Posterior vena cava (tissue), 2 donors: ENCODE measurements around the gene SLC35G3. TPM values are rescaled to one million over a fixed set of nuclear protein-coding genes. Genes with fewer than 3 reads are reported as not detected.
"Not testable (repeated sequence)": the region's sequence is repeated elsewhere in the genome, so short reads cannot be mapped to it uniquely, and the experiment has no call there.

ENCODE experiments used
- DNase-seq: peaks from one replicate; pipeline ENCODE4 v3.0.0-alpha.2; 2020; ENCODE audit warnings: low spot score
- intact Hi-C, 2 donors: fragments of 100-400 bp; cut with DNase I; formaldehyde crosslinking; loops; one replicate each; pipeline versions ENCODE4 v1.14.1 to v1.14.2; 2022 to 2023
- total RNA-seq, 2 donors: library from RNA; stranded (reverse); fragmentation: NEBNext Ultra II Directional; extraction: Animal tissue kit (Norgen Biotek cat#: 25700); gene quantifications; one replicate each; pipeline ENCODE4 v1.2.1, GENCODE V29; 2021
- donor health status: DM: yes; HTN: yes; CAD: no.
- donor health status: DM: yes; HTN: yes; CAD: no.

SLC35G3 gene
- total RNA-seq, 2 donors from 2014 or later: not detected

DNA sequence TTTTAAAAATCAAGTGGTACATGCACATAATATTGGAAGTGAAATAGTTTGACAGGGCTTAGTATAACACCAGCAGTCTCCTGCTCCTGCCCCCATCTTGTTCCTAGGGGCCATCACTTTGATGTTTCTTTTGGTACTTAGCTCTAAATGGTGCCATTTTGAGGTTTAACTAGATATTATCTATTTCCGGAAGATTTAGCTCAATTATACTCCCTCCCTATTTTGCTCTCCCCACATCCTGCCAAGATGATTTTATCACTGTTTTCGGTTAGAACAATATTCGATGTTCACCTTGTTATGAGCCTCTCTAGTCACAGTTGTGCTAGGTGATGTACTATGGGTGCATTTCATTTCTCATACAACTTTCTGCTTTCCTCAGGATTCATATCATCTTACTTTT is 20.0 kb upstream of the SLC35G3 start:
- DNase-seq: no peak
- intact Hi-C loops: no loop called here

DNA sequence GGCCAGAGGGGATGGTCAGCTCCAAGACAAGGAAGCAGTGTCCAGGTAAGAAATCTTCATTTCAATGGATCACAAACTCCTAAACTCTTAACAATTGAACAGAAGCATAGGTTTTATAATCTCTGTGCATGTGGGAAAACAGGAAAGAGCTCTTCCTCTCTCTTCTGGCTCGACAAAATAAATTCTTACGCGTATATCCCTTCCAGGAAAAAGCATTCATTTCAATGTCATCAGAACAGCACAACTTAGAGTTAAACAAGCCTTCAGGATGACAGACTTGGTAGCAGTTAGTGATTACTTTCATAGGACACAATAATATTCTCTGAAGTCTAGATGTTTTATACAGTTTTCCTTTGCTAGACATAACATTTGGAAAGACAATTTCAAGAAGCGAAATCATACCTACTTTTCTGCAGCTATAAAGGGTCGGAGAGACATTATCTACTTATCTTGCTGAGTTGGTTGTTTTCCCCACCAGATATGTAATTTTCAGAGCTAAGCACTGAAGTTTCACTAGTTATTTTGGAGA is 19.3 kb upstream of the SLC35G3 start:
- intact Hi-C loops: no loop called here
- DNase-seq: no peak

DNA sequence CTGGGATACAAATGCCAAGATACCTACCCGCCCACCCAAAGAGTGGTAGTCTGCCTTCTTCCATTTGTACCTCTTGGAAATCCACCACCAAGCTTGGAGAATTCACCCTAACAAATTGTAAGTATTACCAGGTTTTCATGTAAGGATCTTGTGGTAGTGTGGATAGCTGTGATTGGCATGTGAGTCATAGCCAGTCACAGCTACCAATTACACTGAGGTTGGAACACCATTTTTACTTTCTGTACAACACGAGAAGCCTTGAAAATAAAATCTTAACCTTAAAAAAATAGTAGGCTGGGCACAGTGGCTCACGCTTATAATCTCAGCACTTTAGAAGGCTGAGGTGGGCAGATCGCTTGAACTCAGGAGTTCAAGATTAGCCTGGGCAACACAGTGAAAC is 18.5 kb upstream of the SLC35G3 start:
- DNase-seq: no peak
- intact Hi-C loops: no loop called here

DNA sequence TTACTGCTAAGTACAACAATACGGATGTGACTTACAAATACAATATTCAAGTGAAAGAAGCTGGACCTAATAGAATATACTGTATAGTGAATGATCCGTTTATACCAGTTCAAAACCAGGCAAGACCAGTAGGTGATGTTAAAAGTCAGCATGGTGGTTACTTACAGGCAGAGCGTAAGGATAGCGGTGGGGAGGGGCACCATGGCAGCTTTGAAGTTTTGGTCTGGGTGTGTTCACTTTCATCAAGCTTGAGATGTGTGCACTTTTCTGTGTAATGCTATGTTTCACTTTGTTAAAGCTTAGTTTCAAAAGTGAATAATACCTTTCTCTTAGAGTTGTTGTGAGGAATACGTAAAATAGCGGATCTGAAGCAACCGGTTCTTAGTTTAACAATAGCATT is 16.5 kb upstream of the SLC35G3 start:
- intact Hi-C loops: no loop called here
- no peak for DNase-seq

DNA sequence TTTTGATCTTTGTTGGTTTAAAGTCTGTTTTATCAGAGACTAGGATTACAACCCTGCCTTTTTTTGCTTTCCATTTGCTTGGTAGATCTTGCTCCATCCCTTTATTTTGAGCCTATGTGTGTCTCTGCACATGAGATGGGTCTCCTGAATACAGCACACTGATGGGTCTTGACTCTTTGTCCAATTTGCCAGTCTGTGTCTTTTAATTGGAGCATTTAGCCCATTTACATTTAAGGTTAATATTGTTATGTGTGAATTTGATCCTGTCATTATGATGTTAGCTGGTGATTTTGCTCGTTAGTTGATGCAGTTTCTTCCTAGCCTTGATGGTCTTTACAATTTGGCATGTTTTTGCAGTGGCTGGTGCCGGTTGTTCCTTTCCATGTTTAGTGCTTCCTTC is 8.4 kb upstream of the SLC35G3 start:
- not testable (repeated sequence) for DNase-seq

DNA sequence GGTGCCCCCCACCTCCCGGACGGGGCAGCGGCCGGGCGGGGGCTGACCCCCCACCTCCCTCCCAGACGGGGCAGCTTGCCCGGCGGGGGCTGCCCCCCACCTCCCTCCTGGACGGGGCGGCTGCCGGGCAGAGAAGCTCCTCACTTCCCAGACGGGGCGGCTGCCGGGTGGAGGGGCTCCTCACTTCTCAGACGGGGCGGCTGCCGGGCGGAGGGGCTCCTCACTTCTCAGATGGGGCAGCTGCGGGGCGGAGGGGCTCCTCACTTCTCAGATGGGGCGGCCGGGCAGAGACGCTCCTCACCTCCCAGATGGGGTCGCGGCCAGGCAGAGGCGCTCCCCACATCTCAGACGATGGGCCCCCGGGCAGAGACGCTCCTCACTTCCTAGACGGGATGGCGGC is 869 bp upstream of the SLC35G3 start:
- intact Hi-C loops, DNase-seq: not testable (repeated sequence)

More for the DNA sequence above, 8.4 kb upstream of the SLC35G3 start:
- intact Hi-C loops: not testable (repeated sequence)

DNA sequence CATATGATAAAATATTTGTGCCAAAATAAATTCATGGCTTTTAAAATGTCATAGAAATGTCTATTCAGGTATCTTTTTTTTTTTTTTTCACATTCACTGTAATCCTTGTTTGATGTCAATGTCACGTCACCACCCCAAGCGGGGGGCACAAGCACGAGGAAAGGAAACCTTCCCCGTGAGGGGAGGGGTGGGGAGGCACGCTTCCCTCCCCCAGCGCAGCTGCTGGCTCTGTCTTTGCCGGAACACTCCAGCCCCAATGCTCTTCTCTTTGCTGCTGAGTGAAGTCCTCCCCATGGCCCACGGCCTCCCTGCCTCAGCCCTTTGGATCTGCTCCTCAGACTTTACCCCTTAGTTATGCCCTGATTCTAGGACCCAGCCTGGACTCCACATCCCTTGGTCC is 1.5 kb downstream of the SLC35G3 start:
- DNase-seq: no peak
- intact Hi-C loops: no loop called here

DNA sequence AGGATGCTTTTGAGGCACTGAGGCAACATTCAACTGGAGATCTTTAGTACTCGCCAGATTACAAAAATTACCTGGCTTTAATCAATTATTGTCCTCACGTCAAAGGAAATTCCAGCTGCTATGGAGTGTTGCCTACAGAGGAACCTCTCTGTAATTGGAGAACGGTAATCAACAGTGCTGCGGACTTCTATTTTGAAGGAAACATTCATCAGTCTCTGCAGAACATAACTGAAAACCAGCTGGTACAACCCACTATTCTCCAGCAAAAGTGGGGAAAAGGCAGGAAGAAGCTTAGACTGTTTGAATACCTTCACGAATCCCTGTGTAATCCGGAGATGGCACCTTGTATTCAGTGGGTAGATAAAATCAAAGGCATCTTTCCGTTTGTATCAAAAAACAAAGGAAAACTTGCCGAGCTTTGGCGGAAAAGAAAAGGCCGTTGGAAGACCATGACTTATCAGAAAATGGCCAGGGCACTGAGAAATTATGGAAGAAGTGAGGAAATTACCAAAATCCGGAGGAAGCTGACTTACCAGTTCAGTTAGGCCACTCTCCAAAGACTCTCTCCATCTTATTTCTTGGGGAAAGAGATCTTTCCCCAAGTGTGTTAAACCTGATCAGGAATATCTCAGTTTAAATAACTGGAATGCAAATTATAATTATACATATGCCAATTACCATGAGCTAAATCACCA is 3.0 kb downstream of the SLC35G3 start:
- intact Hi-C loops: no loop called here
- DNase-seq: no peak

DNA sequence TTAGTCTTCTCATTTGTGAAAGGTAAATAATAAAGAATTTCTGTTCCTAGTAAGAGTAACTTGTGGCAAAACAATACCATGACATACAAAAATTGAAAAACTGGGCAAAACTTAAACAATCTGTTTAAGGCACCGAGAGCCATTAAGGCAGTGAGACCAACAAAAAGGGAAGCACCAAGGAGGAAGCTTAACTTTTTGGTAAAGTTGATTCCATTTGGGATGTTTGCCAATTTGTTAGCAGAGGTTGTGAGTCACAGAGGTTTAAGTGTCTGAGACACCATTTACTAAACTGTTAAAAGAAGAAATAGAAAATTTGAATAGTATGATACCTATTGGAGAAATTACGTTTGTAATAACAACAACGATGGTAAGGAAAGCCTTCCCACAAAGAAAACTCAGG is 4.9 kb downstream of the SLC35G3 start:
- intact Hi-C loops: no loop called here
- no peak for DNase-seq

DNA sequence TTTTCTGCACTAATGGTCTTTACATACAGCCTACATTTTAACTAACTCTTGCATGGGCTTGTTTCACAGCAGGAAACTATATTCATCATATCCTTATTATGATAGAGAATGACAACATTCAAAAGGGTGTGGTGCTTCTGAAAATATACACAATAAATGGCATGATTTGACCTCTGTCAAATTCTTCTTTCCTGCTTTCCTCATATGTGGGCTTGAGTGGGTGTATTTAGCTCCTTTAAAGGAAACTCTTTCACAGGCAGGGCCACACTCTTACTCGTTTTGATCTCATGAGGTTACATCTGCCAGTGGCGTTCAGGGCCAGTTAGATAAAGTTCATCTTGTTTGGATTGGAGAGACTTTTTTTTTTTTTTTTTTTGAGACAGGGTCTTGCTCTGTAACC is 6.1 kb downstream of the SLC35G3 start:
- DNase-seq: no peak
- intact Hi-C loops: no loop called here

DNA sequence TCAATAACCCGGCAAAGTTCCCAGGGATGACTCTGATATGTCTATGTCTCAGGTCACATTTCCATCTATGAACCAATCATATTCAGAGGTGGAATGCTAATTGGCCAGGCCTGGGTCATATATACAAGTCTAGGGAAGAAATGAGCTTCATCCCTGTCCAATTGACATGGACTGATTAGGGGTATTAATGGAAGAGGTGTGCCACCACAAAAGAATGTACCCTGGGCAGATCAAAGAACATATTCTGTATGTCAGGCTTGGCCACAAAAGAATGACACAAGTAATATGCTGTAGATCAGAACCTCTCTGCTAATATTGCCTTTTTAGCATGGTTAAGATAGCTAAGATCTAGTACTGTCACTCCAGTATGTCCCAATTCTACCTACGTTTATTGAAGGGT is 6.7 kb downstream of the SLC35G3 start:
- intact Hi-C loops: no loop called here
- DNase-seq: no peak

DNA sequence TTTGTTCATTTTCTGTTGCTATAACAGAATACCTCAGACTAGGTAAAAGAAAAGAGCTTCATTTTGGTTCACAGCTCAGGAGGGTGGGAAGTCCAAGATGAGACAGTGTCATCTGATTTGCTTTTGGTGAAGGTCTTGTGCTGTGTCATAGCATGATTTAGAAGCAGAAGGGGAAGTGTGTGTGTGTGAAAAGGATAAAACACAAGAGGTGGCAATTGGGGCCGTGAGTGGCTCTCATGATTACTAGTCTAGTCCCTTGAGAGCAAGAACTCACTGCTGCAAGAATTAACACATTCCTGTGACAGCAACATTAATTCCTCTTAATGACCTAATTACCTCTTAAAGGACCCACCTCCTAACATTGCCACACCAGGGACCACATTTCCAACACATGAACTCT is 8.3 kb downstream of the SLC35G3 start:
- no peak for DNase-seq
- intact Hi-C loops: no loop called here

DNA sequence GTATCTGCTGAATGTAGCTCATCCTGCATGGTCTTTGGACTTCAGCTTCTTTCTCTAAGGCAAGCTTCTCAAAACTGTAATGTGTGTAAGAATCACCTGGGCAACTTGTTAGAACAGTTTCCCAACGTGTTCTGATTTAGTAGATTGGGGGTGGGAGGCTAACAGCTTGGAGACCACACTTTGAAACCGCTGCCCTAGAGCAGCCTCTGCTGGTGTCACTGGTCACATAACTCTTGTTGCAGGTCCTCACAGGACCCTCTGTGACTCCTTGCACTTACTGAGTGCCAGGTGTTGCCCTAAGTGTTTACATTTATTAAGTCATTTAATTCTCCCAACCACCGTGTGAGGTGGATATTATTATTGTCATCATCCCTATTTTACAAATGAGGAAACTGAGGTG is 9.9 kb downstream of the SLC35G3 start:
- intact Hi-C loops: no loop called here
- no peak for DNase-seq

DNA sequence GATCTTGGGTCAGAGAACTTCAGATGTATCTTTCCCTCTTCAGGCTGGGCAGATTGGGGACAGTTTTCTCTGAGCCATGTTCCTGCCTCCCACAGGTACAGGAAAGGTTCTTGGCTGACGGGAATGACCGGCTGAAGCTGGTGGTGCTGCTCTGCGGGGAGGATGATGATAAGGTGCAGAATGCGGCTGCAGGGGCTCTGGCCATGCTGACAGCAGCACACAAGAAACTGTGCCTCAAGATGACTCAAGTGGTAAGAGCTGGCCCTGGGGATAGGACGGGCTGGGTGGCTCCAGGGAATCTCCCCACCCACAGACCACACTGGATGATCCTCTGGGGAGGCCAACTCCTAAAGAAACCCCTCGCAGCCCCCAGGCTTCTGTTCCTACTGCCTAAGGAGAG is 10.9 kb downstream of the SLC35G3 start:
- no peak for DNase-seq
- intact Hi-C loops: no loop called here

DNA sequence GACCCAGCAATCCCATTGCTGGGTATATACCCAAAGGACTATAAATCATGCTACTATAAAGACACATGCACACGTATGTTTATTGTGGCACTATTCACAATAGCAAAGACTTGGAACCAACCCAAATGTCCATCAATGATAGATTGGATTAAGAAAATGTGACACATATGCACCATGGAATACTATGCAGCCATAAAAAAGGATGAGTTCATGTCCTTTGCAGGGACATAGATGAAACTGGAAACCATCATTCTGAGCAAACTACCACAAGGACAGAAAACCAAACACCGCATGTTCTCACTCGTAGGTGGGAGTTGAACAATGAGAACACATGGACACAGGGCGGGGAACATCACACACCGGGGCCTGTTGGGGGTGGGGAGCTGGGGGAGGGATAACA is 14.8 kb downstream of the SLC35G3 start:
- intact Hi-C loops: loop anchor here in 1 of 2 donors (10.0 kb wide), 1 partner anchor 355 kb away; the partner anchor contains the start of gene SLFN12L
- not testable (repeated sequence) for DNase-seq

DNA sequence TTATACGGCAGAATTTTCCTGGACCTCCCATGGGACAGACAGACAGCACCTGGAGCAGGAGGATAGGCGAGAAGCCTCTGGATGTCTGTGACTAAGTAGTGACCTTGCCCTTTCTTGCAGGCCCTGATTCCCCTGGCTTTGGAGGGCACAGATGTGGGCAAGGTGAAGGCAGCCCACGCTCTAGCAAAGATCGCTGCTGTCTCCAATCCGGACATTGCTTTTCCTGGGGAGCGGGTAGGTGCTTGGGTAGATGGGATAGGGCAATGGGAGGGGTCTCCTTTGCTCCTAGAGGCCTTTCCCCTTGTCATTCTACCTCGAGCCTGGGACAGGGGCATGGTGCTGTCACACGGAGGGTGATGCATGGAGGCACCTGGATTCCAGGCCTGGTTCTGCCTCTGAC is 17.3 kb downstream of the SLC35G3 start:
- intact Hi-C loops: loop anchor here in 1 of 2 donors (10.0 kb wide), 1 partner anchor 358 kb away; the partner anchor contains the start of gene SLFN12L
- DNase-seq: no peak

DNA sequence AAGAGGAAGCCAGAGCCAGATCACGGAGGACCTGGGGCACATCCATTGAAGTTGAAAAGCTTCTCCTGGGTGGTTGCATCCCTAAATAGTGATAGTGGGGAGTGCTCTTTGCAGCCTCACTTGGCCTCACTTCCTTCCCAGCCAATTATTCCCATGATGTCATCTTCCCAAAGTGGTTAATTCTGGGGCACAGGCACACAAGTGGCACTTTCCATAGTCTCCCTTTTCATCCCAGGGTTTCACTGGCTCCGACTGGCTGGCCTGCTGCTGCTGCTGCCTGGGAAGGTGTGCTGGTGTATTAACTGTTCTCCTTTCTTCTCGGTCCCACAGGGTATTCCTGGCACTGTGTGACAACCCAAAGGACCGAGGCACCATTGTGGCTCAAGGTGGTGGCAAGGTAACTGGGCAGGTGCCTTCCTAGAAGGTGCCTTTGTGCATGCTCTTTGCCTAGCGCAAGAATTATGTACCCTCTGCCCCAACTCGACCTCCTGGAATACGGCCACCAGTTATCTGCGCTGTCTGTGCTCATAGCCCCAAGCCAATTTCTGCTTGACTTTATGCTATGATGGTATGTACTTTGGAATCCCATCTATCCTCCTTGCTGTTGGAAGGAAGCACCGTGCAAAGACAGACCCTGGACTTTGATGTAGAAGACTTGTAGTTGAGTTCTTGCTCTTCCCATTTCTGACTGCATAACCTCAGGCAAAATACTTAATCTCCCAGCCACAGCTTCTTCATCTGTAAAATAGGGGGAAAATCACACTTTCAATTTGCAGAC is 18.4 kb downstream of the SLC35G3 start:
- DNase-seq: no peak
- intact Hi-C loops: loop anchor here in 1 of 2 donors (10.0 kb wide), 1 partner anchor 359 kb away; the partner anchor contains the start of gene SLFN12L

DNA sequence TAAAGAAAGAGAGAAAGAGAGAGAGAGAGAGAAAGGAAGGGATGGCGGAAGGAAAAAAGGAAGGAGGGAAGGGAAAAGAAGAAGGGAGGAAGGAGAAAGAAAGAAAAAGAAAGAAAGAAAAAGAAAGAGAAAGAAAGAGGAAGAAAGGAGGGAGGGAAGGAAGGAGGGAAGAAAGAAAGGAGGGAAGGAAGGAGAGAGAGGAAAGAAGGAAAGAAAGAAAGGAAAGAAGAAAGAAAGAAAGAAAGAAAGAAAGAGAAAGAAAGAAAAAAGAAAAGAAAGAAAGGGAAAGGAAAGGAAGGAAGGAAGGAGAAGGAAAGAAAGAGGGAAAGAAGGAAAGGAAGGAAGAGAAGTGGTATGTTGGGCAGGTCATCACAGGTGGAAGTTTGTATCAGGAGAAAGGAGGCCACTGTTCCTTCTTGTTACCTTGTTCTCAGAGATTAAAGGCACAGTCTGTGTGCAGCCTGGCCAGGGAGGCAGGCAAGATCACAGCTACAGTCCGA is 19.3 kb downstream of the SLC35G3 start:
- intact Hi-C loops: loop anchor here in 1 of 2 donors (10.0 kb wide), 1 partner anchor 360 kb away; the partner anchor contains the start of gene SLFN12L
- no peak for DNase-seq

DNA sequence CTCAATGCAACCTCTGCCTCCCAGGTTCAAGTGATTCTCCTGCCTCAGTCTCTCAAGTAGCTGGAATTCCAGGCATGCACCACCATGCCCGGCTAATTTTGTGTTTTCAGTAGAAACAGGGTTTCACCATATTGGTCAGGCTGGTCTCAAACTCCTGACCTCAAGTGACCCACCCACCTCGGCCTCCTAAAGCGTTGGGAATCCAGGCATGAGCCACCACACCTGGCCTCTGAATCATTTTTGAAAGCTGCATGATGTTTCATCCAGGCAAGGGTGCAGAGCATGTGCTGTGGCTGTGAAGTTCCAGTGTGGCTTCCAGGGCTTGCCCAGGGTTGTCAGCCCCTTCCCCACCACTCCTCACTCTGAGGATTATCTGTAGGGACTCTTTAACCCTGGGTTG is 21.9 kb downstream of the SLC35G3 start:
- intact Hi-C loops: loop anchor here in 1 of 2 donors (10.0 kb wide), 1 partner anchor 362 kb away; the partner anchor contains the start of gene SLFN12L
- not testable (repeated sequence) for DNase-seq

DNA sequence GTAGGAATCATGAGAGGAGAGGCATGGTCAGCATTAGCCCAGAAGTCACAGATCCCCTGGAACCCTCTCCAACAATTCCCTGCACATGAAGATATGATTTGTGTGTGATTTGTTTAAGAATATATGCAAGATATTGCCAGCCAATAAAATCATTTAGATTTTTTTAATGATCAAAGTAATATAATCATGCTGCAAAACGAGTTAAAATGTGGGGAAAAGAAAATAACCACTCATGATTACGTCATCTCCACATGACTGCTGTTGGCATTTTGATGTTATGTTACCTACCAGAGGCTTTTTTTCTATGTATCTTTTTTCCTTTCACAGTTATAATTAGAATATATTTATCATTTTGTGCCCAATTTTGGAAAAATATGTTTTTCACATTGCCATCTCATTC is 22.4 kb downstream of the SLC35G3 start:
- intact Hi-C loops: loop anchor here in 1 of 2 donors (10.0 kb wide), 1 partner anchor 363 kb away; the partner anchor contains the start of gene SLFN12L
- DNase-seq: no peak
